ENCODE data around the gene TMEM35B. TPM values are rescaled to one million over a fixed set of nuclear protein-coding genes. Genes with fewer than 3 reads are reported as not detected.

The TMEM35B gene
- total RNA-seq, 1 donor = 21.6 TPM

DNA sequence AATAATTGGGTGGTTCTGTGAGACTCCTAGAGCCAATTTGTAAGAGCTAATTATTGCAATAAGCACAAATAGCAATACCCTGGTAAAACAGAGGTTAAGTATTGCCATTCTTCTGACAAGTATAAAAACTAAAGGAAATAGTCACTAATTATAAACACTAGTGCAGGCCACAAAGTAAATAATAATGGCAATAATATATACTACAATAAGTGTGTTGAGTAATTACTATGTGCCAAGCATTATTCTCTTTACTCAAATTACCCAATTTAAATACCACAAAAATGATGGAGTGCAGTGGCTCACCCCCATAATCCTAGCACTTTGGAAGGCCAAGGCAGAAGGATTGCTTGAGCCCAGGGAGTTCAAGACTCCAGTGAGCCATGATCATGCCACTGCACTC, 31.3 kb upstream of the TMEM35B start:
- DNase-seq (ENCODE audit: low read depth) = no peak
- H3K4me3 ChIP-seq (ENCODE audit: low read depth, low read length) = no peak overlapping the region
- TF ChIP-seq, protein P1, sequence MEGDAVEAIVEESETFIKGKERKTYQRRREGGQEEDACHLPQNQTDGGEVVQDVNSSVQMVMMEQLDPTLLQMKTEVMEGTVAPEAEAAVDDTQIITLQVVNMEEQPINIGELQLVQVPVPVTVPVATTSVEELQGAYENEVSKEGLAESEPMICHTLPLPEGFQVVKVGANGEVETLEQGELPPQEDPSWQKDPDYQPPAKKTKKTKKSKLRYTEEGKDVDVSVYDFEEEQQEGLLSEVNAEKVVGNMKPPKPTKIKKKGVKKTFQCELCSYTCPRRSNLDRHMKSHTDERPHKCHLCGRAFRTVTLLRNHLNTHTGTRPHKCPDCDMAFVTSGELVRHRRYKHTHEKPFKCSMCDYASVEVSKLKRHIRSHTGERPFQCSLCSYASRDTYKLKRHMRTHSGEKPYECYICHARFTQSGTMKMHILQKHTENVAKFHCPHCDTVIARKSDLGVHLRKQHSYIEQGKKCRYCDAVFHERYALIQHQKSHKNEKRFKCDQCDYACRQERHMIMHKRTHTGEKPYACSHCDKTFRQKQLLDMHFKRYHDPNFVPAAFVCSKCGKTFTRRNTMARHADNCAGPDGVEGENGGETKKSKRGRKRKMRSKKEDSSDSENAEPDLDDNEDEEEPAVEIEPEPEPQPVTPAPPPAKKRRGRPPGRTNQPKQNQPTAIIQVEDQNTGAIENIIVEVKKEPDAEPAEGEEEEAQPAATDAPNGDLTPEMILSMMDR (IDR thresholded peaks at IDR 0.05; ENCODE audit: insufficient read depth, low read depth, low read length) = no peak

DNA sequence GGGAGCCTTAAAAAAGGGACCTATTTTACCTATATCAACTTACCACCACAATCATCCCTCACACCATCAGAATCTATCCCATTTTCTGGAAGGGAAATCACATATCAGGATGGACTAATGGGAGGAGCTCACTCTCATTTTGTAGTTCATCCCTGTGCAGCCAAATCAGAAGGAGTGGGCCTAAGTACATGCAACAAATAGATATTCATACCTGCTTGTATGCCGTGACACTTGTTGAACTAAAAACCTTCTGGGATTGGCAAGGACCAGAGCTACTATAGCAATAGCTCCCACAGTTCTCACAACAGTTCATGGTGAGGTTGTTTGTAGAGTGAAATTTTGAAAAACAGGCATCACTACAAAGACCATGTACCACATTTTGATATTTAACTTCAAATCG, 29.3 kb upstream of the TMEM35B start:
- no peak overlapping the region for H3K4me3 ChIP-seq (ENCODE audit: low read depth, low read length)
- no peak for DNase-seq (ENCODE audit: low read depth)
- TF ChIP-seq, protein P1 (IDR thresholded peaks at IDR 0.05; ENCODE audit: insufficient read depth, low read depth, low read length) = no peak

DNA sequence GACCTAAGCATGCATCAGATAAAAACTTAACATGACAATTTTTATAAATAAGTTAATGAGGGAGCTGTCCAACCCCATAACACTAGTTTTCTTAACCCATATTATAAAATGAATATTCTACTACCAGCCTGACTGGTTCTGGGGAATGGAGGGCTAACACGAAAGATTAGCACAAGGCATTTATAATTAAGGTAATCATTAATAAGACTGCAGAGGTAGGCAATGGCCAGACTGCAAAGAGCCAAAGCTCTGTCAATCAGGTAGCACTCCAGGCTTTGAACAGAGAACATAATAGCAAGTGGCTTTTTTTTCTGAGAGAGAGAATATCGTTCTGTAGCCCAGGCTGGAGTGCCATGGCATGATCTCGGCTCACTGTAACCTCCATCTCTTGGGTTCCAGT, 20.6 kb upstream of the TMEM35B start:
- DNase-seq (ENCODE audit: low read depth) = no peak
- TF ChIP-seq, protein P1 (IDR thresholded peaks at IDR 0.05; ENCODE audit: insufficient read depth, low read depth, low read length) = no peak
- no peak overlapping the region for H3K4me3 ChIP-seq (ENCODE audit: low read depth, low read length)

DNA sequence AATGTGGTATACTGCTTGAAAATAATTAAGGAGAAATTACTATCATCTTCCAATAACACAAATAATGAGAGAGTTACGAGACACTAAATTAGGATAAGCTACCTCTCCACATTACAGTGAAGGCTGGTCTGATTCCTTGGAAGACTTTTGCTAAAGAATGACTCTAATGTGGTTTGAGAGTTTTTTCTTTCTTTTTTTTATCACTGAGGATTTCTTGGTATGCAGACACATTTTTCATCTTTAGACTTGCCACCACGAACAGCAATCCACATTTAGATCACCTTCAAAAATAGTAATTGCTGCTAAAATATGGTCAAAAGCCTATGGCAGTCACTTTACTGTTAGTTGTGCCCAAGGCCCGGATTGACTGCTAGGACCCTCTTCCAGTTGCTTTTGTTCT, 16.6 kb upstream of the TMEM35B start:
- DNase-seq (ENCODE audit: low read depth) = no peak
- H3K4me3 ChIP-seq (ENCODE audit: low read depth, low read length) = no peak overlapping the region
- TF ChIP-seq, protein P1 (IDR thresholded peaks at IDR 0.05; ENCODE audit: insufficient read depth, low read depth, low read length) = no peak

DNA sequence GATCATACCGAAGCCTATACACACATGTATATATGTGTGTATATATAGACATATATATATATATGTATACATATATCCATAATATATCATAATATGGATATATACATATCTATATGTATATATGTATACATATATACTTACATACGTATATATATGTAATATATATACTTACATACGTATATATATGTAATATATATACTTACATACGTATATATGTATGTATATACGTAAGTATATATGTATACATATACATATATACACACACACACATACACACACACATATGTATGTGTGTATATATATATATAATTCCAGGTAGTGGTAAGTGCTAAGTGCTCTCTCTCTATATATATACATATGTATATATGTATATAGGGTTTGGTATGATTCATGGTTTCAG, 9.7 kb upstream of the TMEM35B start:
- H3K4me3 ChIP-seq (ENCODE audit: low read depth, low read length) = no peak overlapping the region
- TF ChIP-seq, protein P1 (IDR thresholded peaks at IDR 0.05; ENCODE audit: insufficient read depth, low read depth, low read length) = no peak
- DNase-seq (ENCODE audit: low read depth) = no peak

DNA sequence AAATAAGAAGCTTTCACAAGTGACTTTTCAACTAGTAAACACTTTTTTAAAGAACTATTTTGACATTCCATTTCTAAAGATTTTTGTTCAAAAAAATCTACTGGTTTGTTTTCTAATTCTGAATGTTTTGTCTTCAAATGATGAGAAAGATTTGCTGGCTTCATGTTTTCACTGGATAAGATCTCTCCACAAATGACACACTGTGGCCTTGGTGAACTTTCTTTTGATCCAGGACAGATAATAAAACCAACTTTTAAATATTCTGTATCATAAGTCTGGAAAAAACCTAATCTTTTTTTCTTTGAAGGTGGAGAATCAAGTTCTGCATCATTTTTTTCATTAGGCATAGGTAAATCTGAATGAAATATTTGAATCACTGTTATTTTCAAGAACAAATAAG, 3.4 kb upstream of the TMEM35B start:
- H3K4me3 ChIP-seq (ENCODE audit: low read depth, low read length) = no peak overlapping the region
- TF ChIP-seq, protein P1 (IDR thresholded peaks at IDR 0.05; ENCODE audit: insufficient read depth, low read depth, low read length) = no peak
- DNase-seq (ENCODE audit: low read depth) = peak; percentile 6

DNA sequence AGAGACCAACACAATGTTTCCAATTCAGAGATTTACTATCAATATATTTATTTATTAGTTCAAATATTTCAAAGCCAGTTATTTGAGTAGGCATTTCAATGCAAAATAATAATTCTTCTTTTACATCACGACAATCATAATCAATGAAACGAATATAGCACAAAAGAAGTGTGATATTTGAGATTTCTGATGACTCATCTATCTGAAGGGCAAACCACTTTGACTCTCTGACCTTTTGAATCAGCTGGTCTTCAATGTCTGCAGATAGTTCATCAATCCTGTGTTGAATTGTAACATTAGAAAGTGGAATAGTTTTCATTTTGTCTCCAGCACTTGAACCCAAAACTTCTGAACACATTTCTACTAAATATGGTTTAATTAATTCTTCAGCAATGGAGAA, 3.0 kb upstream of the TMEM35B start:
- H3K4me3 ChIP-seq (ENCODE audit: low read depth, low read length) = no peak overlapping the region
- TF ChIP-seq, protein P1 (IDR thresholded peaks at IDR 0.05; ENCODE audit: insufficient read depth, low read depth, low read length) = no peak
- DNase-seq (ENCODE audit: low read depth) = no peak

Measured in fibroblast of villous mesenchyme (primary cell).